Measurements from ENCODE around the gene GNB3. TPM values are rescaled to one million over a fixed set of nuclear protein-coding genes. Genes with fewer than 3 reads are reported as not detected.

Gene GNB3
- total RNA-seq, 1 experiment from 2014 or later: 14.0 TPM

DNA sequence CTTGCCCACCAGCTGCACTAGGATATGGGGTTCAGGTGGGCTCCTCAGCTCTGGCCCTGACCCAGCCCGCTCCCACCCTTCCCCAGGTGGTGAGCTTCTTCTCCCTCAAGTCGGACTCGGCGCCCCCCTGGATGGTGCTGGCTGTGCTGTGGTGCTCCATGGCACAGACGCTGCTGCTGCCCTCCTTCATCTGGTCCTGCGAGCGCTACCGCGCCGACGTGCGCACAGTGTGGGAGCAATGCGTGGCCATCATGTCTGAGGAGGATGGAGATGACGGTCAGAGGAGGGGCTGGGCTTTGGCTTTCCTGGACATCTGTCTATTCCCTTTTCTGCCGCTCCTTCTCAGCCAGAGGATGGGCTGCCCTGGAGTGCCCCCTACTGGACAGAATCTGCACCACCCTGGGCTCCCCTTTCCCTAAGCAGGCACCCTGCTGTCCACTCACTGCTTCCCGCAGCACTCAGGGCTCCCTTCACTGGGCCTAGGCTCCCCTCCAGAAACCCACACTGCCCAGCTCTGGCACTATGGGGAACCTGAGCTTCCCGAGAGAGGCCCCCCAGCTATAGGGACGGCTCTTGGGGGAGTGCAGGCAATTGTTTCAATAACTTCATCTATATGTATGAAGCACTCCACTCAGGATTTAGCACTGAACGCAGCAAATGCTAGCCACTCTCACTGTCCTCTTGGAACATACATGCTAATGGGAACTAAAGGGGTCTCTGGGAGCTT, 15.2 kb upstream of the GNB3 start:
- Mint-ChIP-seq H3K9me3 (no peaks in the 10 kb centered on the region), H3K27me3 (ENCODE audit: low read depth) (peaks cover 45% of the 10 kb centered on the region), H3K4me1 (peaks cover 60% of the 10 kb centered on the region), H3K27ac (no peak overlapping the region), H3K4me3 (peak overlapping the region; percentile 78), H3K36me3 (peaks cover 5% of the 10 kb centered on the region; the same call in 1 of the 2 replicates)
- ChIA-PET CTCF (interaction anchor here (0.6 to 8.9 kb wide), 32 partner anchors 9 to 205 kb away, joined by 3 to 112 read pairs (median 4); partner anchors contain the start of genes ACRBP, CDCA3, COPS7A and GNB3), POLR2A (interaction anchor here (0.6 to 1.5 kb wide), 6 partner anchors 45 to 72 kb away, joined by 3 to 5 read pairs (median 4); partner anchors contain the start of gene PTMS)
- ATAC-seq (peak; percentile 35), DNase-seq (ENCODE audit: low spot score) (peak; percentile 95)
- TF ChIP-seq, protein P1, sequence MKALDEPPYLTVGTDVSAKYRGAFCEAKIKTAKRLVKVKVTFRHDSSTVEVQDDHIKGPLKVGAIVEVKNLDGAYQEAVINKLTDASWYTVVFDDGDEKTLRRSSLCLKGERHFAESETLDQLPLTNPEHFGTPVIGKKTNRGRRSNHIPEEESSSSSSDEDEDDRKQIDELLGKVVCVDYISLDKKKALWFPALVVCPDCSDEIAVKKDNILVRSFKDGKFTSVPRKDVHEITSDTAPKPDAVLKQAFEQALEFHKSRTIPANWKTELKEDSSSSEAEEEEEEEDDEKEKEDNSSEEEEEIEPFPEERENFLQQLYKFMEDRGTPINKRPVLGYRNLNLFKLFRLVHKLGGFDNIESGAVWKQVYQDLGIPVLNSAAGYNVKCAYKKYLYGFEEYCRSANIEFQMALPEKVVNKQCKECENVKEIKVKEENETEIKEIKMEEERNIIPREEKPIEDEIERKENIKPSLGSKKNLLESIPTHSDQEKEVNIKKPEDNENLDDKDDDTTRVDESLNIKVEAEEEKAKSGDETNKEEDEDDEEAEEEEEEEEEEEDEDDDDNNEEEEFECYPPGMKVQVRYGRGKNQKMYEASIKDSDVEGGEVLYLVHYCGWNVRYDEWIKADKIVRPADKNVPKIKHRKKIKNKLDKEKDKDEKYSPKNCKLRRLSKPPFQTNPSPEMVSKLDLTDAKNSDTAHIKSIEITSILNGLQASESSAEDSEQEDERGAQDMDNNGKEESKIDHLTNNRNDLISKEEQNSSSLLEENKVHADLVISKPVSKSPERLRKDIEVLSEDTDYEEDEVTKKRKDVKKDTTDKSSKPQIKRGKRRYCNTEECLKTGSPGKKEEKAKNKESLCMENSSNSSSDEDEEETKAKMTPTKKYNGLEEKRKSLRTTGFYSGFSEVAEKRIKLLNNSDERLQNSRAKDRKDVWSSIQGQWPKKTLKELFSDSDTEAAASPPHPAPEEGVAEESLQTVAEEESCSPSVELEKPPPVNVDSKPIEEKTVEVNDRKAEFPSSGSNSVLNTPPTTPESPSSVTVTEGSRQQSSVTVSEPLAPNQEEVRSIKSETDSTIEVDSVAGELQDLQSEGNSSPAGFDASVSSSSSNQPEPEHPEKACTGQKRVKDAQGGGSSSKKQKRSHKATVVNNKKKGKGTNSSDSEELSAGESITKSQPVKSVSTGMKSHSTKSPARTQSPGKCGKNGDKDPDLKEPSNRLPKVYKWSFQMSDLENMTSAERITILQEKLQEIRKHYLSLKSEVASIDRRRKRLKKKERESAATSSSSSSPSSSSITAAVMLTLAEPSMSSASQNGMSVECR (CRISPR knock-in tag; IDR thresholded peaks at IDR 0.05; ENCODE audit: borderline replicate concordance): no peak
- TF ChIP-seq ZNF317 (CRISPR knock-in tag; IDR thresholded peaks at IDR 0.05; ENCODE audit: borderline replicate concordance, low read depth): no peak
- no peak for TF ChIP-seq FOXK1 (CRISPR knock-in tag; IDR thresholded peaks at IDR 0.05)
- TF ChIP-seq SP1 (CRISPR knock-in tag; conservative IDR thresholded peaks at IDR 0.05): peak; percentile 54
- TF ChIP-seq, protein P2, sequence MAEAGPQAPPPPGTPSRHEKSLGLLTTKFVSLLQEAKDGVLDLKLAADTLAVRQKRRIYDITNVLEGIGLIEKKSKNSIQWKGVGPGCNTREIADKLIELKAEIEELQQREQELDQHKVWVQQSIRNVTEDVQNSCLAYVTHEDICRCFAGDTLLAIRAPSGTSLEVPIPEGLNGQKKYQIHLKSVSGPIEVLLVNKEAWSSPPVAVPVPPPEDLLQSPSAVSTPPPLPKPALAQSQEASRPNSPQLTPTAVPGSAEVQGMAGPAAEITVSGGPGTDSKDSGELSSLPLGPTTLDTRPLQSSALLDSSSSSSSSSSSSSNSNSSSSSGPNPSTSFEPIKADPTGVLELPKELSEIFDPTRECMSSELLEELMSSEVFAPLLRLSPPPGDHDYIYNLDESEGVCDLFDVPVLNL (CRISPR knock-in tag; IDR thresholded peaks at IDR 0.05; ENCODE audit: borderline replicate concordance, low read depth): no peak
- no peak for TF ChIP-seq HMGA2 (CRISPR knock-in tag; IDR thresholded peaks at IDR 0.05)
- 0 out of 2 replicates have a peak, but pooled peaks have one; percentile 10 for TF ChIP-seq CBFB (CRISPR knock-in tag; IDR thresholded peaks at IDR 0.05; ENCODE audit: low read depth)
- TF ChIP-seq ETV6 (CRISPR knock-in tag; IDR thresholded peaks at IDR 0.05): 0 out of 2 replicates have a peak, but pooled peaks have one; percentile 50
- TF ChIP-seq MXD4 (CRISPR knock-in tag; IDR thresholded peaks at IDR 0.05; ENCODE audit: borderline replicate concordance): no peak
- TF ChIP-seq, protein P3, sequence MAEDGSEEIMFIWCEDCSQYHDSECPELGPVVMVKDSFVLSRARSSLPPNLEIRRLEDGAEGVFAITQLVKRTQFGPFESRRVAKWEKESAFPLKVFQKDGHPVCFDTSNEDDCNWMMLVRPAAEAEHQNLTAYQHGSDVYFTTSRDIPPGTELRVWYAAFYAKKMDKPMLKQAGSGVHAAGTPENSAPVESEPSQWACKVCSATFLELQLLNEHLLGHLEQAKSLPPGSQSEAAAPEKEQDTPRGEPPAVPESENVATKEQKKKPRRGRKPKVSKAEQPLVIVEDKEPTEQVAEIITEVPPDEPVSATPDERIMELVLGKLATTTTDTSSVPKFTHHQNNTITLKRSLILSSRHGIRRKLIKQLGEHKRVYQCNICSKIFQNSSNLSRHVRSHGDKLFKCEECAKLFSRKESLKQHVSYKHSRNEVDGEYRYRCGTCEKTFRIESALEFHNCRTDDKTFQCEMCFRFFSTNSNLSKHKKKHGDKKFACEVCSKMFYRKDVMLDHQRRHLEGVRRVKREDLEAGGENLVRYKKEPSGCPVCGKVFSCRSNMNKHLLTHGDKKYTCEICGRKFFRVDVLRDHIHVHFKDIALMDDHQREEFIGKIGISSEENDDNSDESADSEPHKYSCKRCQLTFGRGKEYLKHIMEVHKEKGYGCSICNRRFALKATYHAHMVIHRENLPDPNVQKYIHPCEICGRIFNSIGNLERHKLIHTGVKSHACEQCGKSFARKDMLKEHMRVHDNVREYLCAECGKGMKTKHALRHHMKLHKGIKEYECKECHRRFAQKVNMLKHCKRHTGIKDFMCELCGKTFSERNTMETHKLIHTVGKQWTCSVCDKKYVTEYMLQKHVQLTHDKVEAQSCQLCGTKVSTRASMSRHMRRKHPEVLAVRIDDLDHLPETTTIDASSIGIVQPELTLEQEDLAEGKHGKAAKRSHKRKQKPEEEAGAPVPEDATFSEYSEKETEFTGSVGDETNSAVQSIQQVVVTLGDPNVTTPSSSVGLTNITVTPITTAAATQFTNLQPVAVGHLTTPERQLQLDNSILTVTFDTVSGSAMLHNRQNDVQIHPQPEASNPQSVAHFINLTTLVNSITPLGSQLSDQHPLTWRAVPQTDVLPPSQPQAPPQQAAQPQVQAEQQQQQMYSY (CRISPR knock-in tag; IDR thresholded peaks at IDR 0.05): no peak
- TF ChIP-seq, protein P4, sequence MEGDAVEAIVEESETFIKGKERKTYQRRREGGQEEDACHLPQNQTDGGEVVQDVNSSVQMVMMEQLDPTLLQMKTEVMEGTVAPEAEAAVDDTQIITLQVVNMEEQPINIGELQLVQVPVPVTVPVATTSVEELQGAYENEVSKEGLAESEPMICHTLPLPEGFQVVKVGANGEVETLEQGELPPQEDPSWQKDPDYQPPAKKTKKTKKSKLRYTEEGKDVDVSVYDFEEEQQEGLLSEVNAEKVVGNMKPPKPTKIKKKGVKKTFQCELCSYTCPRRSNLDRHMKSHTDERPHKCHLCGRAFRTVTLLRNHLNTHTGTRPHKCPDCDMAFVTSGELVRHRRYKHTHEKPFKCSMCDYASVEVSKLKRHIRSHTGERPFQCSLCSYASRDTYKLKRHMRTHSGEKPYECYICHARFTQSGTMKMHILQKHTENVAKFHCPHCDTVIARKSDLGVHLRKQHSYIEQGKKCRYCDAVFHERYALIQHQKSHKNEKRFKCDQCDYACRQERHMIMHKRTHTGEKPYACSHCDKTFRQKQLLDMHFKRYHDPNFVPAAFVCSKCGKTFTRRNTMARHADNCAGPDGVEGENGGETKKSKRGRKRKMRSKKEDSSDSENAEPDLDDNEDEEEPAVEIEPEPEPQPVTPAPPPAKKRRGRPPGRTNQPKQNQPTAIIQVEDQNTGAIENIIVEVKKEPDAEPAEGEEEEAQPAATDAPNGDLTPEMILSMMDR (IDR thresholded peaks at IDR 0.05): peak; percentile 90
- TF ChIP-seq ATF1 (CRISPR knock-in tag; IDR thresholded peaks at IDR 0.05): no peak
- TF ChIP-seq, protein P5, sequence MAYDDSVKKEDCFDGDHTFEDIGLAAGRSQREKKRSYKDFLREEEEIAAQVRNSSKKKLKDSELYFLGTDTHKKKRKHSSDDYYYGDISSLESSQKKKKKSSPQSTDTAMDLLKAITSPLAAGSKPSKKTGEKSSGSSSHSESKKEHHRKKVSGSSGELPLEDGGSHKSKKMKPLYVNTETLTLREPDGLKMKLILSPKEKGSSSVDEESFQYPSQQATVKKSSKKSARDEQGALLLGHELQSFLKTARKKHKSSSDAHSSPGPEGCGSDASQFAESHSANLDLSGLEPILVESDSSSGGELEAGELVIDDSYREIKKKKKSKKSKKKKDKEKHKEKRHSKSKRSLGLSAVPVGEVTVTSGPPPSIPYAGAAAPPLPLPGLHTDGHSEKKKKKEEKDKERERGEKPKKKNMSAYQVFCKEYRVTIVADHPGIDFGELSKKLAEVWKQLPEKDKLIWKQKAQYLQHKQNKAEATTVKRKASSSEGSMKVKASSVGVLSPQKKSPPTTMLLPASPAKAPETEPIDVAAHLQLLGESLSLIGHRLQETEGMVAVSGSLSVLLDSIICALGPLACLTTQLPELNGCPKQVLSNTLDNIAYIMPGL (CRISPR knock-in tag; IDR thresholded peaks at IDR 0.05): peak; percentile 66; the same call in 1 of the 2 replicates
- 0 out of 2 replicates have a peak, but pooled peaks have one; percentile 24 for TF ChIP-seq ZNF232 (CRISPR knock-in tag; IDR thresholded peaks at IDR 0.05)

All from WTC11 (cell line).